ENCODE measurements around the gene PIGK. TPM values are rescaled to one million over a fixed set of nuclear protein-coding genes. Genes with fewer than 3 reads are reported as not detected.

Gene PIGK
- total and polyA plus RNA-seq, 12 donors, result 3.4 to 44.5 (median 27.3) TPM

DNA sequence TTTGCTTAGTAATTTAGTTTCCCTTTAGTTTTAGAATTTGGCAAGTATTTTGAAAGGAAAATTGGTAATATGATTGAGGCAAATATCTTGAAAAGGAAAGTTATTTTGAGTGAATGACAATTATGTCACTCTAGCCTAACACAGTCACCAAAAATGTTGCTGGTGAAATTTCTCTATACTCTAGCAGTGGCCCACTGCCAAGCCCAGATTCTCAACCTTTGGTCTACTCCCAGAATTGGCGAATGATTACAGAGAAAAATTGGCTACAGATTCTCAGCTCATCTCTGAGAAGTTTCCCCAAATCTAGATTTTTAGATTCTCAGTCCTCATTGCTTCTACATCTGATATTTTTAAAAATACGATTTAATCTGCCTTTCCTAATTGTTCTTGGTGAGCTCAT, 84.9 kb downstream of the PIGK start:
- intact Hi-C loops (cut with DNase I), result loop anchor here in 1 of 2 donors (10.0 kb wide), 1 partner anchor 990 kb away; no protein-coding TSS in a partner anchor
- H3K27me3 ChIP-seq, result no peaks in the 10 kb centered on the region
- TF ChIP-seq, protein P1, sequence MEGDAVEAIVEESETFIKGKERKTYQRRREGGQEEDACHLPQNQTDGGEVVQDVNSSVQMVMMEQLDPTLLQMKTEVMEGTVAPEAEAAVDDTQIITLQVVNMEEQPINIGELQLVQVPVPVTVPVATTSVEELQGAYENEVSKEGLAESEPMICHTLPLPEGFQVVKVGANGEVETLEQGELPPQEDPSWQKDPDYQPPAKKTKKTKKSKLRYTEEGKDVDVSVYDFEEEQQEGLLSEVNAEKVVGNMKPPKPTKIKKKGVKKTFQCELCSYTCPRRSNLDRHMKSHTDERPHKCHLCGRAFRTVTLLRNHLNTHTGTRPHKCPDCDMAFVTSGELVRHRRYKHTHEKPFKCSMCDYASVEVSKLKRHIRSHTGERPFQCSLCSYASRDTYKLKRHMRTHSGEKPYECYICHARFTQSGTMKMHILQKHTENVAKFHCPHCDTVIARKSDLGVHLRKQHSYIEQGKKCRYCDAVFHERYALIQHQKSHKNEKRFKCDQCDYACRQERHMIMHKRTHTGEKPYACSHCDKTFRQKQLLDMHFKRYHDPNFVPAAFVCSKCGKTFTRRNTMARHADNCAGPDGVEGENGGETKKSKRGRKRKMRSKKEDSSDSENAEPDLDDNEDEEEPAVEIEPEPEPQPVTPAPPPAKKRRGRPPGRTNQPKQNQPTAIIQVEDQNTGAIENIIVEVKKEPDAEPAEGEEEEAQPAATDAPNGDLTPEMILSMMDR (IDR thresholded peaks at IDR 0.05), result no peak
- no peak for TF ChIP-seq POLR2A (IDR thresholded peaks at IDR 0.05)
- DNase-seq, result peak in 1 of 7 donors; percentile 13
- no peak overlapping the region for H3K4me3 ChIP-seq
- no peaks in the 10 kb centered on the region for H3K4me1 ChIP-seq (replicated peaks in 1 of 2)
- 77 to 94% (median 87%) methylated on average over 2 of the region's 2 CpGs for WGBS, 4 donors
- H3K36me3 ChIP-seq (replicated peaks in 1 of 2), result no peaks in the 10 kb centered on the region
- H3K27ac ChIP-seq, result no peak overlapping the region
- H3K9me3 ChIP-seq (replicated peaks in 1 of 3), result no peaks in the 10 kb centered on the region

GRCh38 chr1:77133731-77134358, 85.4 kb downstream of the PIGK start:
- H3K4me1 ChIP-seq (replicated peaks in 1 of 2), result no peaks in the 10 kb centered on the region
- DNase-seq, result no peak
- H3K4me3 ChIP-seq, result no peak overlapping the region
- H3K27me3 ChIP-seq, result no peaks in the 10 kb centered on the region
- H3K27ac ChIP-seq, result no peak overlapping the region
- H3K36me3 ChIP-seq (replicated peaks in 1 of 2), result no peaks in the 10 kb centered on the region
- TF ChIP-seq, protein P1 (IDR thresholded peaks at IDR 0.05), result no peak
- TF ChIP-seq POLR2A (IDR thresholded peaks at IDR 0.05), result no peak
- intact Hi-C loops (cut with DNase I), result loop anchor here in 1 of 2 donors (10.0 kb wide), 1 partner anchor 989 kb away; no protein-coding TSS in a partner anchor
- no peaks in the 10 kb centered on the region for H3K9me3 ChIP-seq (replicated peaks in 1 of 3)
- WGBS, 4 donors, result 89 to 95% (median 92%) methylated on average over 3 of the region's 3 CpGs

- Histone ChIP-seq H3K9me3 (replicated peaks in 1 of 3) (no peaks in the 10 kb centered on the region), H3K4me3 (no peak overlapping the region), H3K36me3 (replicated peaks in 1 of 2) (no peaks in the 10 kb centered on the region), H3K27me3 (no peaks in the 10 kb centered on the region), H3K4me1 (replicated peaks in 1 of 2) (no peaks in the 10 kb centered on the region), H3K27ac (no peak overlapping the region)
- TF ChIP-seq, protein P1 (IDR thresholded peaks at IDR 0.05), result peak; percentile 41 to 87 (median 76)
- TF ChIP-seq POLR2A (IDR thresholded peaks at IDR 0.05), result no peak
- intact Hi-C loops (cut with DNase I), result no loop called here
- DNase-seq, result peak; percentile 21 to 64 (median 43)
- 2 to 10% (median 5%) methylated on average over 2 of the region's 2 CpGs for WGBS, 4 donors
These were observed 92.9 kb downstream of the PIGK start for GRCh38 chr1:77126307-77126706.

DNA sequence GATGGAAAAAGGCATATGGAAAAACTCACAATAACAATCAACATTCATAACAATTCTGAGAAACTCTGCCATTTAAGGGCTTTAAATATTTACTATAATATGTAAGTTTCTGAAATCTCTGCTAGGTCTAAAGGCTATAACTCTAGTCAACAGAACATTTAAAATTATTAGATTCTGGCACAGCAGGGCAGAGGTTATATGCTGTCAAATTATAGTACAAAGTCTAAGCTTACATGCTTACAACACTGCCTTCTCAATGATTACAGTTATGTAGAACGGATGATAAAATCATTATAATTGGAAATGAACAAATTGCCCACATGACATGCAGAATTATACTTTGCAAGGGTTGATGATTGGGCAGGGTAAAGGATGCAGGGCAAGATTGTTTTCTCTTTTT, 97.7 kb downstream of the PIGK start:
- no peaks in the 10 kb centered on the region for H3K9me3 ChIP-seq (replicated peaks in 1 of 3)
- intact Hi-C loops (cut with DNase I), result loop anchor here in 1 of 2 donors (5.0 kb wide), 1 partner anchor 789 kb away; no protein-coding TSS in a partner anchor
- 83 to 97% (median 93%) methylated on average over 1 of the region's 1 CpG for WGBS, 4 donors
- no peaks in the 10 kb centered on the region for H3K4me1 ChIP-seq (replicated peaks in 1 of 2)
- H3K27me3 ChIP-seq, result no peaks in the 10 kb centered on the region
- TF ChIP-seq, protein P1 (IDR thresholded peaks at IDR 0.05), result no peak
- TF ChIP-seq POLR2A (IDR thresholded peaks at IDR 0.05), result no peak
- no peak overlapping the region for H3K27ac ChIP-seq
- no peak overlapping the region for H3K4me3 ChIP-seq
- DNase-seq, result no peak
- H3K36me3 ChIP-seq (replicated peaks in 1 of 2), result no peaks in the 10 kb centered on the region
